Measurements from ENCODE around the gene SH3RF1. TPM values are rescaled to one million over a fixed set of nuclear protein-coding genes. Genes with fewer than 3 reads are reported as not detected.

Gene SH3RF1
- total RNA-seq, 4 donors from 2014 or later = 10.0 to 11.8 (median 10.9) TPM

DNA sequence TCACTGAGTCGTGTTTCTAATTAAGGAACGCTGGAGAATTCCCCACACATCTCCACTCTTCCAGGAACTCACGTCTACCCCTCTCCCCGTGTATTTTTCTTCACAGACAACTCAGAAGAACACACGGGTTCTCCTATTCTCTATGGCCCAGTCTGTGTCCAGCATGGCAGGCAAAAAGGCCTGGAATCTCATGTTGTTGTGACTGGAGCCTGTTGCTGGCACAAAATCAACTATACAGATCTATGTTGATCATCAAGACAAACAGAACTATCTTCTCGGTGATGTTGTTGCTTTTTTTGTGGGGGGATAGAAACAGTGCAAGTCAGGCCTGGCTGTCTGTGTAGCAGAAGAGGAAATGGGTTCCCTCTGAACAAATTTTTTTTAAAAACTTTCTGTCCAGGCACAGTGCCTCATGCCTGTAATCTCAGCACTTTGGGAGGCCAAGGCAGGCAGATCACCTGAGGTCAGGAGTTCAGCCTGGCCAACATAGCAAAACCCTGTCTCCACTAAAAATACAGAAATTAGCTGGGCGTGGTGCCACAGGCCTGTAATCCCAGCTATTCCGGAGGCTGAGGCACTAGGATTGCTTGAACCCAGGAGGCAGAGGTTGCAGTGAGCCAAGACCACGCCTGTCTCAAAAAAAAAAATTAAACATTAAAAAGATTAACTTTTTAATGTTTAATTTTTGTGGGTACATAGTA, 210.2 kb downstream of the SH3RF1 start:
- intact Hi-C loops (cut with DNase I) = no loop called here
- no peak for DNase-seq (ENCODE audit: extremely low spot score)
- H3K9me3 ChIP-seq = no peaks in the 10 kb centered on the region
- no peaks in the 10 kb centered on the region for H3K27me3 ChIP-seq
- TF ChIP-seq EP300 (IDR thresholded peaks at IDR 0.05) = no peak
- TF ChIP-seq POLR2AphosphoS5 (IDR thresholded peaks at IDR 0.05) = no peak
- TF ChIP-seq, protein P1, sequence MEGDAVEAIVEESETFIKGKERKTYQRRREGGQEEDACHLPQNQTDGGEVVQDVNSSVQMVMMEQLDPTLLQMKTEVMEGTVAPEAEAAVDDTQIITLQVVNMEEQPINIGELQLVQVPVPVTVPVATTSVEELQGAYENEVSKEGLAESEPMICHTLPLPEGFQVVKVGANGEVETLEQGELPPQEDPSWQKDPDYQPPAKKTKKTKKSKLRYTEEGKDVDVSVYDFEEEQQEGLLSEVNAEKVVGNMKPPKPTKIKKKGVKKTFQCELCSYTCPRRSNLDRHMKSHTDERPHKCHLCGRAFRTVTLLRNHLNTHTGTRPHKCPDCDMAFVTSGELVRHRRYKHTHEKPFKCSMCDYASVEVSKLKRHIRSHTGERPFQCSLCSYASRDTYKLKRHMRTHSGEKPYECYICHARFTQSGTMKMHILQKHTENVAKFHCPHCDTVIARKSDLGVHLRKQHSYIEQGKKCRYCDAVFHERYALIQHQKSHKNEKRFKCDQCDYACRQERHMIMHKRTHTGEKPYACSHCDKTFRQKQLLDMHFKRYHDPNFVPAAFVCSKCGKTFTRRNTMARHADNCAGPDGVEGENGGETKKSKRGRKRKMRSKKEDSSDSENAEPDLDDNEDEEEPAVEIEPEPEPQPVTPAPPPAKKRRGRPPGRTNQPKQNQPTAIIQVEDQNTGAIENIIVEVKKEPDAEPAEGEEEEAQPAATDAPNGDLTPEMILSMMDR (IDR thresholded peaks at IDR 0.05) = no peak
- H3K4me3 ChIP-seq = no peak overlapping the region
- peak overlapping the region; percentile 52 to 64 (median 61) for H3K27ac ChIP-seq (replicated peaks in 1 of 4)
- no peaks in the 10 kb centered on the region for H3K36me3 ChIP-seq
- peaks cover 25 to 33% (median 28%) of the 10 kb centered on the region in 4 donors for H3K4me1 ChIP-seq
- WGBS = 65% methylated on average over 9 of the region's 9 CpGs

DNA sequence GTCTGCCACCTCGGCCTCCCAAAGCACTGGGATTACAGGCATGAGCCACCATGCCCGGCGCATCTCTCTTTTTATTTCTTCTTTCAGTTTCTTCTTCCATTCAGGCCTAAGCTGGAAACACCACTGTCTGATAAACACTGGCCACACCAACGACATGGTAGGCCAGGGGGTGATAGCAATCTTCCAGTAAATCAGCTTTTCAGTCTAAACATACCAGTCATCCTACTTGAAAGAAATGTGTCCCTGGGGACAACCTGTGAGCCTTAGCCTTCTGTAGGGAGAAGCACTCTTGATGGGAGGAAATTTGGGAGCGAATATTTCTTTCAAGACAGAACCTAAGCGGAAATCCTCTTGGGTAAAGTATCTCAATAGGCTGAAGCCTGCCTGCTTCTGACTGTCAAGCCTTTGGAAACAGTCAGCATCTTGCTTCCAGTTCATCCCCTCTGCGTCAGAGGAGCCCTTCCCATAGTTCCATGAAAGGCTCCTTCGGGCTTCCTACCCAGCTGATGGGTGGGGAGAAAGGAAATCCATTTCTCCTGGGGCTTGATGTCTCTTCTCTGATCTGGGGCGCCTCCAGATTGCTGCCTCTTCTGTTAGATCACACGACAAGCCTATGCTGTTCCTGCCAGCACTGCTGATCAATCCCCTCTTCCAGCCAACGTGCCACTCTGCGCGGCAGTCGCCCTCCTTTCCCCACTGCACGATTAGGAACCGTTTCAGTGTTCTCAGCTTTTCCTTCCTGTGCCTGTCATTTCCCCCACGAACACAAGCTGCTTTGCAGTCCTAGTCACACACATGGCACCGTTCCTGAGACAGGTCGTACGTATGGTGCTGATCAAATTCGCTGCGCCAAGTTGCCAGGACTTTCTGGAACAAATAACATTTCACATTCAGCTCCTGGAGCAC, 211.2 kb downstream of the SH3RF1 start:
- Histone ChIP-seq H3K27me3 (no peaks in the 10 kb centered on the region), H3K27ac (replicated peaks in 1 of 4) (peak overlapping the region; percentile 52 to 64 (median 61)), H3K36me3 (no peaks in the 10 kb centered on the region), H3K4me1 (peaks cover 25 to 33% (median 28%) of the 10 kb centered on the region in 4 donors), H3K4me3 (peak overlapping the region in 1 of 4 donors; percentile 27), H3K9me3 (no peaks in the 10 kb centered on the region)
- 70% methylated on average over 22 of the region's 22 CpGs for WGBS
- TF ChIP-seq POLR2AphosphoS5 (IDR thresholded peaks at IDR 0.05) = peak; percentile 51 to 56
- no peak for TF ChIP-seq EP300 (IDR thresholded peaks at IDR 0.05)
- TF ChIP-seq, protein P1 (IDR thresholded peaks at IDR 0.05) = no peak
- TF ChIP-seq POLR2A (IDR thresholded peaks at IDR 0.05; ENCODE audit: low read depth) = no peak
- no peak for DNase-seq (ENCODE audit: extremely low spot score)
- intact Hi-C loops (cut with DNase I) = no loop called here

DNA sequence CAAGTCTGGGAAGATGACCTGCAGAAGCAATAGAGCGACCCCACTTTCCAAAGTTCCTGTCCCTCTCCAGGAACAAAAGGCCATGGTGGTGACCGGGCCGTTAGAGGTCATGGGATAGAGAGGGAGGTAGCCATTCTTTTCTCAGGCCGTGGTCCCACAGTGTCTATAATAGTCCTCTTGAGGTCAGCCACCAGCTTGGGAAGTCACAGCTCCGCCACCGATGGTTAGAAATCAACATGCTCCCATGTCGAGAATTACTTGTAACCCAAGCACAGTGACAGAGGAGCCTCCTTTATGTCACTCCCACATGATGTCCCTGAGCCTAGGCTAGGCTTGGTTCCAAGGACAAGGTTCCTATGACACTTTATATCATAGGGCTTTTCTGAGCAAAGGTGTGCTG, 212.4 kb downstream of the SH3RF1 start:
- Histone ChIP-seq H3K4me1 (peaks cover 25 to 31% (median 28%) of the 10 kb centered on the region in 4 donors), H3K9me3 (no peaks in the 10 kb centered on the region), H3K27ac (replicated peaks in 1 of 4) (no peak overlapping the region), H3K36me3 (no peaks in the 10 kb centered on the region), H3K4me3 (no peak overlapping the region), H3K27me3 (no peaks in the 10 kb centered on the region)
- TF ChIP-seq EP300 (IDR thresholded peaks at IDR 0.05) = no peak
- TF ChIP-seq POLR2A (IDR thresholded peaks at IDR 0.05; ENCODE audit: low read depth) = no peak
- TF ChIP-seq, protein P1 (IDR thresholded peaks at IDR 0.05) = no peak
- TF ChIP-seq POLR2AphosphoS5 (IDR thresholded peaks at IDR 0.05) = no peak
- intact Hi-C loops (cut with DNase I) = no loop called here
- WGBS = 86% methylated on average over 7 of the region's 7 CpGs
- DNase-seq (ENCODE audit: extremely low spot score) = no peak

DNA sequence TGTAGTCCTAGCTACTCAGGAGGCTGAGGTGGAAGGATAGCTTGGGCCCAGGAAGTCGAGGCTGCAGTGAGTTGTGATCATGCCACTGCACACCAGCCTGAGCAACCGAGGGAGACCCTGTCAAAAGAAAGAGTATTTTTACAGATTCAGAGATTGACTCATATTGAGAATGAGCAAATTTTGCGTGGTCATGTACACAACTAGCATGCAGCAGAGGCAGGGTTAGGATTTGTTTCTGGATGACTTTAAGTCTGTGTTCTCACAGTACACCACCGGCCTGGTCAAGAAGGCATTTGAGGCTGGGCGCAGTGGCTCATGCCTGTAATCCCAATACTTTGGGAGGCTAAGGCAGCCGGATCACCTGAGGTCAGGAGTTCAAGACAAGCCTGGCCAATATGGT, 215.9 kb downstream of the SH3RF1 start:
- Histone ChIP-seq H3K4me3 (no peak overlapping the region), H3K27me3 (no peaks in the 10 kb centered on the region), H3K27ac (replicated peaks in 1 of 4) (no peak overlapping the region), H3K36me3 (no peaks in the 10 kb centered on the region), H3K4me1 (peaks cover 7 to 34% (median 12%) of the 10 kb centered on the region in 4 donors), H3K9me3 (no peaks in the 10 kb centered on the region)
- DNase-seq (ENCODE audit: extremely low spot score) = no peak
- 96% methylated on average over 6 of the region's 6 CpGs for WGBS
- TF ChIP-seq POLR2A (IDR thresholded peaks at IDR 0.05; ENCODE audit: low read depth) (no peak), POLR2AphosphoS5 (IDR thresholded peaks at IDR 0.05) (no peak), EP300 (IDR thresholded peaks at IDR 0.05) (no peak)
- TF ChIP-seq, protein P1 (IDR thresholded peaks at IDR 0.05) = no peak
- intact Hi-C loops (cut with DNase I) = no loop called here

Data from esophagus muscularis mucosa (tissue), 4 donors.